ENCODE data around the gene ADAM10. TPM values are rescaled to one million over a fixed set of nuclear protein-coding genes. Genes with fewer than 3 reads are reported as not detected.

The ADAM10 gene
- total and polyA plus RNA-seq, 8 donors, result 6.1 to 96.2 (median 32.2) TPM

- H3K27ac ChIP-seq, result no peak overlapping the region
- H3K4me3 ChIP-seq, result no peak overlapping the region
- no peak for ATAC-seq
- no peaks in the 10 kb centered on the region for H3K9me3 ChIP-seq
- WGBS, 2 donors, result 81 to 88% methylated on average over 6 of the region's 6 CpGs
- H3K36me3 ChIP-seq, result no peaks in the 10 kb centered on the region
- FAIRE-seq, result no peak
- no peak for DNase-seq
- intact Hi-C loops (cut with DNase I), result no loop called here
- H3K4me1 ChIP-seq, result no peaks in the 10 kb centered on the region
- H3K27me3 ChIP-seq, result no peaks in the 10 kb centered on the region
- no peak for TF ChIP-seq CTCF (IDR thresholded peaks at IDR 0.05)
Observed at GRCh38 chr15:58566029-58566428, 183.5 kb downstream of the ADAM10 start.

DNA sequence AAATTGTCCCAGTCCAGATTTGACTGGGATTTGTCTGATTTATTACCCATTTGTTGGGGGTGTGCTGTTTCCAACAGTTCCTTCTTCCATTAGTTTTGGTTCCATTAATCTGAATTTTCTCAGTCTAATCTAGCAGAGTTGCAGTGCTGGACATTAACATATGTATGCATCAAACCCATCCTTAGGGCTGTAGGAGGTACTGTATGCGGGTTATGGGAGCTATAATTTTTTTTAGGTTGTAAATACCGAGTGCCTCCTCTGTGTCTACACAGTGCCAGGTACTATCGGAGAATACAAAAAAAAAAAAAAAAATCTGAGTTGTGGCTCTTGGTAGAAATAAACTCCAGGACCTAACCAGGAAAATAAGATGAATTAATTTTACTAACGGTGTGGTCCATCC is 183.9 kb downstream of the ADAM10 start:
- no peak overlapping the region for H3K4me3 ChIP-seq
- intact Hi-C loops (cut with DNase I), result no loop called here
- ATAC-seq, result no peak
- FAIRE-seq, result no peak
- H3K4me1 ChIP-seq, result no peaks in the 10 kb centered on the region
- WGBS, 2 donors, result 62 to 68% methylated on average over 4 of the region's 4 CpGs
- DNase-seq, result no peak
- H3K27me3 ChIP-seq, result no peaks in the 10 kb centered on the region
- no peaks in the 10 kb centered on the region for H3K9me3 ChIP-seq
- TF ChIP-seq CTCF (IDR thresholded peaks at IDR 0.05), result no peak
- H3K27ac ChIP-seq, result no peak overlapping the region
- no peaks in the 10 kb centered on the region for H3K36me3 ChIP-seq

DNA sequence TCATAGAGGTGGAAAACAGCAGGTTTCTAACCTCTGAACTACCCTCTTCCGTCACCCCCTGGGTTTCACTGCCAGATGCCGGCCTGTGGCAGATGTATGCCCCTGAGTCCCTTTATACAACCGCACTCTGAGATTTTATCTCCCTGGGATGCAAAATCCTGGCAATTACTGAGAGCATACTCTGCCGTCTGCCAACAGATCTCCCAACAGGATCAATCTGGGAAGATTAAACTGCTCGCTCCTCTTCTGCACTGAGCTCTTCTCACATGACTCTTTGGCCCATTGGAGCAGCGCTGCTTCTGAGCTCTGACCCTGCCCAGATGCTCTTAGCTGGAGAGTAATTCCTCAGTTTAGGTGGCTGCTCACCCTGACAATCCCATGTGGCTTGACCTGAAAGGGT is 184.5 kb downstream of the ADAM10 start:
- no peak for TF ChIP-seq CTCF (IDR thresholded peaks at IDR 0.05)
- intact Hi-C loops (cut with DNase I), result no loop called here
- DNase-seq, result no peak
- ATAC-seq, result no peak
- Histone ChIP-seq H3K4me3 (no peak overlapping the region), H3K36me3 (no peaks in the 10 kb centered on the region), H3K9me3 (no peaks in the 10 kb centered on the region), H3K27ac (no peak overlapping the region), H3K4me1 (no peaks in the 10 kb centered on the region), H3K27me3 (no peaks in the 10 kb centered on the region)
- no peak for FAIRE-seq
- WGBS, 2 donors, result 74 to 77% methylated on average over 6 of the region's 6 CpGs

DNA sequence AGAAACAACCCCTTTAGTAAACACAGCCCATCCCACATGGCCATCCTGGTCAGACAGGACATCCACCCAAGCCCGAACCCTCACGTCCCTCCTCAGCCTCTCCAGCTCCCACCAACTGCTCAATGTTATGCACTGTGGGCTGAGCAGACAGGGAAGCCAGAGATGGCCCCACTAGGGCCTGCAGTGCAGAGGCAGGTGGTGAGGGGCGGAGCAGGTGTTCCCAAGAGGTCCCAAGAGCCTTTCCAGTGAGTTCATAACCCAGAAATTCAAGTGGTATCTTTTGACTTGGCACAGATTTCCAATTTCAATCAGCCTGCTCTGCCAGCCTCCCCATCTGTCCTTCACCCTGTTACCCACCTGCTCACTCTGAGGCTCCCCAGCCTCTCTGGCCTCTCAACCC is 187.4 kb downstream of the ADAM10 start:
- Histone ChIP-seq H3K27me3 (no peaks in the 10 kb centered on the region), H3K9me3 (no peaks in the 10 kb centered on the region), H3K36me3 (no peaks in the 10 kb centered on the region), H3K27ac (no peak overlapping the region), H3K4me3 (no peak overlapping the region), H3K4me1 (no peaks in the 10 kb centered on the region)
- WGBS, 2 donors, result 44 to 79% methylated on average over 3 of the region's 3 CpGs
- ATAC-seq (no peak), FAIRE-seq (no peak), DNase-seq (no peak)
- intact Hi-C loops (cut with DNase I), result no loop called here
- TF ChIP-seq CTCF (IDR thresholded peaks at IDR 0.05), result no peak

- ATAC-seq, result no peak
- no peaks in the 10 kb centered on the region for H3K4me1 ChIP-seq
- no peak for FAIRE-seq
- no peak for TF ChIP-seq CTCF (IDR thresholded peaks at IDR 0.05)
- H3K27ac ChIP-seq, result no peak overlapping the region
- WGBS, 2 donors, result 0% methylated on average over 1 of the region's 1 CpG
- intact Hi-C loops (cut with DNase I), result no loop called here
- no peaks in the 10 kb centered on the region for H3K9me3 ChIP-seq
- H3K27me3 ChIP-seq, result no peaks in the 10 kb centered on the region
- DNase-seq, result no peak
- H3K36me3 ChIP-seq, result no peaks in the 10 kb centered on the region
- H3K4me3 ChIP-seq, result no peak overlapping the region
Observed at GRCh38 chr15:58561321-58561720, 188.2 kb downstream of the ADAM10 start.

Measured in pancreas (tissue), 10 donors.